Measurements from ENCODE around the gene SERPINB3. TPM values are rescaled to one million over a fixed set of nuclear protein-coding genes. Genes with fewer than 3 reads are reported as not detected.

The SERPINB3 gene
- total and polyA plus RNA-seq, 2 experiments from 2014 or later, result 0.27 to 0.59 TPM

DNA sequence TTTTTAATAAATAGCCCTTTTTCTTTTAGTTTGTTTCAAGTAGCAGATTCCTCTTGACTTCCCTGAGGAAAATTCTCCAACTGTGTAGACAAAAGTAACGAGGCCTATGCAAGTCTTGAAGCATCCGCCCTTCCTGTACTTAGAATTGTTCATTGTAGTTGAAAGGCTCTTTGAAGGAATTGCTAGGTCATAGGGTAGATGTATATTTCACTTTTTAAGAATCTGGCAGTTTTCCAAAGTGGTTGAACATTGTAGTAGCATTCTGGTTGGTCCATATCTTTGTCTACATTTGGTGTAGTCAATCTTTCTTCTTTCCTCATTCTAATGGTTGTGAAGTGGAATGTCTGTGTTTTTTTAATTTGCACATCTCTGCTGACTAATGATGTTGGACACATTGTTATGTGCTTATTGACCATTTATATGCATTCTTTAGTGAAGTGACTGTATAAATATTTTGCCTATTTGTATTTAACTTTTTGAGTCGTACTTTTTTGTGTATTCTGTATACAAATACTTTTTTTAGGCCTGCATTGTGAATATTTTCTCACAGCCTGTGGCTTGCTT lies 35.5 kb upstream of the SERPINB3 start:
- no peak overlapping the region for H2AFZ ChIP-seq
- peaks cover 4% of the 10 kb centered on the region; the same call in 1 of the 3 replicates for H3K36me3 Mint-ChIP-seq (ENCODE audit: low read depth)
- no peak for ATAC-seq

More for the DNA sequence above, 35.5 kb upstream of the SERPINB3 start:
- Histone ChIP-seq H4K20me1 (replicated peaks; ENCODE audit: insufficient read depth) (no peaks in the 10 kb centered on the region), H3K36me3 (ENCODE audit: insufficient read depth) (no peaks in the 10 kb centered on the region), H3K4me3 (no peak overlapping the region), H3K4me2 (no peak overlapping the region), H3K79me2 (replicated peaks; ENCODE audit: insufficient read depth) (no peaks in the 10 kb centered on the region), H3F3A (replicated peaks; ENCODE audit: low read depth) (no peaks in the 10 kb centered on the region), H3K4me1 (ENCODE audit: insufficient read depth) (no peaks in the 10 kb centered on the region), H3K9me2 (ENCODE audit: insufficient read depth) (0 out of 2 replicates have a peak, but pooled peaks cover 4% of the 10 kb centered on the region), H3K27me3 (ENCODE audit: insufficient read depth) (no peaks in the 10 kb centered on the region), H3K27ac (ENCODE audit: low read depth) (no peak overlapping the region)
- peaks cover 11% of the 10 kb centered on the region; the same call in 2 of the 3 replicates for H3K9me3 Mint-ChIP-seq
- TF ChIP-seq JUNB (IDR thresholded peaks at IDR 0.05; ENCODE audit: unreplicated experiment) (no peak), CTCF (conservative IDR thresholded peaks at IDR 0.05; ENCODE audit: low read depth in 2 of 2) (no peak), CREB1 (CRISPR knock-in tag; IDR thresholded peaks at IDR 0.05; ENCODE audit: low read depth) (no peak), EZH2phosphoT487 (IDR thresholded peaks at IDR 0.05; ENCODE audit: unreplicated experiment) (no peak), ZNF114 (CRISPR knock-in tag; IDR thresholded peaks at IDR 0.05) (no peak), REST (IDR thresholded peaks at IDR 0.05; ENCODE audit: unreplicated experiment) (no peak), STAT1 (IDR thresholded peaks at IDR 0.05; ENCODE audit: unreplicated experiment) (no peak), ZNF462 (CRISPR knock-in tag; IDR thresholded peaks at IDR 0.05) (no peak)
- no peak overlapping the region for H3K4me3 Mint-ChIP-seq
- H3K27ac Mint-ChIP-seq, result no peak overlapping the region
- no peaks in the 10 kb centered on the region for H3K27me3 Mint-ChIP-seq (ENCODE audit: insufficient read depth, low read depth, poor library complexity)
- no peak for DNase-seq (ENCODE audit: low spot score)
- no peaks in the 10 kb centered on the region for H3K4me1 Mint-ChIP-seq

Data from GM23338 (cell line).